ENCODE results near the gene DOK4.

DNA sequence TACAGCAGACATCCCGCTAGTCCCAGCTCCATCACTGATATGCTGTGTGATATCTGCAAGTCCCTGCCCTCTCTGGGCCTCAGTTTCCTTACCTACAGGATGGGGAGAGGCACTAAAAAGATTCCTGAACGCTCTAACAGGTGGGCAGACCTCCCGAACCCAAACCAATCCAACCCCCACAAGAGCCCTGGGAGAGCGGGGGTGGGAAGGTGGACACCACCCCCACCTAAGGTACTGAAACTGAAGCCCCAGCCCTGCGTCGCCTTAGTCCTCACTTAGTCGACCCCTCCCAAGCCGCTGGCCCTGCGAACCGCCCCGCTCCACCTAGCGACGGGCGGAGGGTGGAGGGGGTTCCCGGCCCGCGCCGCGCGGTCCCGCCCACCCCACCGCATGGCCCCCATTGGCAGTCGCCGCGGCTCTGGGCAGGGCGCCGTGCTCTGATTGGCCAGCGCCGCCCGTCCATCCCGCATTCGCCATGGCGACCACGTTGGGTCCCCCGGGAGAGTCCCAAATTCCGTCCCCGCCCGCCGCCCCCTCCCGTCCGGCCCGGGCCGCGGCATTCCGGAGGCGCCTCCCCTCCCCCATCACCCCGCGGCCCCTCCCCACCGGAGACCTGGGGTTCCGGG lies 49.5 kb upstream of the DOK4 start:
- TF ChIP-seq YY1 (IDR thresholded peaks at IDR 0.05; ENCODE audit: insufficient read depth, insufficient read length) (no peak), ZNF274 (IDR thresholded peaks at IDR 0.05; ENCODE audit: low read depth, low read length) (no peak), SUZ12 (IDR thresholded peaks at IDR 0.05; ENCODE audit: extremely low read depth, insufficient read depth, insufficient read length) (no peak)

Data from NT2/D1 (cell line).